Nephron progenitor cell (in vitro differentiated cells): ENCODE data around the gene PHKA1.

ENCODE experiments used
- DNase-seq: peaks from one replicate; pipeline ENCODE4 v3.0.0; 2021
- H3K27ac Mint-ChIP-seq: 2 replicates; pipeline ENCODE4 v1.8.0; 2021; ENCODE audit warnings: mild to moderate bottlenecking, moderate library complexity, mixed read lengths
- H3K27me3 Mint-ChIP-seq: 2 replicates; pipeline ENCODE4 v1.8.0; 2021; ENCODE audit warnings: mild to moderate bottlenecking, low read depth, mixed read lengths; ENCODE audit not compliant: poor library complexity
- H3K36me3 Mint-ChIP-seq: 2 replicates; pipeline ENCODE4 v1.8.0; 2021; ENCODE audit warnings: low read depth, mixed read lengths
- H3K4me1 Mint-ChIP-seq: 2 replicates; pipeline ENCODE4 v1.8.0; 2021; ENCODE audit warnings: mixed read lengths
- H3K4me3 Mint-ChIP-seq: 2 replicates; pipeline ENCODE4 v1.8.0; 2021; ENCODE audit warnings: mild to moderate bottlenecking, moderate library complexity, mixed read lengths
- H3K9me3 Mint-ChIP-seq: 2 replicates; pipeline ENCODE4 v1.8.0; 2021; ENCODE audit warnings: mild to moderate bottlenecking, moderate library complexity, mixed read lengths
- CTCF ChIP-seq: fragments of 200-600 bp; sonication (generic); IDR thresholded peaks from 2 replicates; pipeline ENCODE4 v1.5.0; 2021; ENCODE audit warnings: antibody characterized with exemption

PHKA1 gene

GRCh38 chrX:72694170-72694569 lies 19.9 kb downstream of the PHKA1 start:
- H3K27me3 Mint-ChIP-seq: peaks cover 4% of the 10 kb centered on the region
- DNase-seq: no peak
- no peak overlapping the region for H3K4me3 Mint-ChIP-seq
- no peaks in the 10 kb centered on the region for H3K4me1 Mint-ChIP-seq
- peaks cover 31% of the 10 kb centered on the region for H3K36me3 Mint-ChIP-seq
- no peak for TF ChIP-seq CTCF
- H3K9me3 Mint-ChIP-seq: peaks cover 22% of the 10 kb centered on the region
- H3K27ac Mint-ChIP-seq: no peak overlapping the region

- Mint-ChIP-seq H3K4me3 (no peak overlapping the region), H3K4me1 (no peaks in the 10 kb centered on the region), H3K36me3 (peaks cover 24% of the 10 kb centered on the region), H3K27ac (no peak overlapping the region), H3K27me3 (peaks cover 4% of the 10 kb centered on the region), H3K9me3 (peaks cover 16% of the 10 kb centered on the region)
- DNase-seq: no peak
- no peak for TF ChIP-seq CTCF
These were observed 20.6 kb downstream of the PHKA1 start for GRCh38 chrX:72693477-72693876.

GRCh38 chrX:72687396-72687795 lies 26.7 kb downstream of the PHKA1 start:
- no peak for DNase-seq
- Mint-ChIP-seq H3K27me3 (peaks cover 1% of the 10 kb centered on the region), H3K27ac (no peak overlapping the region), H3K9me3 (peaks cover 24% of the 10 kb centered on the region), H3K36me3 (peaks cover 24% of the 10 kb centered on the region), H3K4me3 (no peak overlapping the region), H3K4me1 (no peaks in the 10 kb centered on the region)
- TF ChIP-seq CTCF: no peak

- no peak for DNase-seq
- no peak for TF ChIP-seq CTCF
- peaks cover 22% of the 10 kb centered on the region for H3K36me3 Mint-ChIP-seq
- H3K9me3 Mint-ChIP-seq: peaks cover 24% of the 10 kb centered on the region
- no peak overlapping the region for H3K4me3 Mint-ChIP-seq
- no peak overlapping the region for H3K27ac Mint-ChIP-seq
- no peaks in the 10 kb centered on the region for H3K4me1 Mint-ChIP-seq
- no peaks in the 10 kb centered on the region for H3K27me3 Mint-ChIP-seq
These were observed 28.2 kb downstream of the PHKA1 start for GRCh38 chrX:72685810-72686456.

GRCh38 chrX:72685018-72685417 lies 29.1 kb downstream of the PHKA1 start:
- DNase-seq: no peak
- H3K4me3 Mint-ChIP-seq: no peak overlapping the region

More at GRCh38 chrX:72685018-72685417, 29.1 kb downstream of the PHKA1 start:
- Mint-ChIP-seq H3K4me1 (no peaks in the 10 kb centered on the region), H3K9me3 (peaks cover 29% of the 10 kb centered on the region), H3K27me3 (no peaks in the 10 kb centered on the region), H3K27ac (no peak overlapping the region), H3K36me3 (peaks cover 27% of the 10 kb centered on the region)
- TF ChIP-seq CTCF: no peak
